PC-9 (cell line): Measurements from ENCODE around the gene NANOS3. TPM values are rescaled to one million over a fixed set of nuclear protein-coding genes. Genes with fewer than 3 reads are reported as not detected.
A peak's percentile ranks its signal among the peaks of the same experiment; 100 is the strongest.

ENCODE experiments used
- BruUV-seq: library from RNA; stranded (reverse); fragments of 400-500 nt; replicated peaks from 2 replicates; lab custom pipeline; 2021; lab: Mats Ljungman, UMichigan
- CTCF ChIA-PET: fragments of 300-600 bp; sonication (Branson Sonifier 250); formaldehyde crosslinking; loops from one replicate; lab custom pipeline; 2022; ENCODE audit warnings: antibody characterized with exemption; lab: Charles Lee
- POLR2A ChIA-PET: fragments of 300-600 bp; sonication (Branson Sonifier 250); formaldehyde crosslinking; loops from one replicate; lab custom pipeline; 2022; ENCODE audit warnings: antibody characterized with exemption; ENCODE audit not compliant: unreplicated experiment; lab: Charles Lee
- DNase-seq, 2 experiments: peaks; one replicate each; pipeline versions ENCODE4 v3.0.0 to v3.0.0-alpha.2; 2015 to 2022; ENCODE audit warnings: mixed read lengths in 1 of 2
- H2AFZ ChIP-seq: fragments of 200-600 bp; sonication (generic); 2 replicates; pipeline ENCODE4 v1.8.1; 2017; ENCODE audit warnings: antibody characterized with exemption
- H3F3A ChIP-seq: fragments of 200-600 bp; sonication (generic); 2 replicates; pipeline ENCODE4 v1.8.1; 2017; ENCODE audit warnings: antibody characterized with exemption, mild to moderate bottlenecking, low read depth; ENCODE audit not compliant: insufficient read depth
- H3K27ac ChIP-seq: fragments of 200-600 bp; sonication (generic); 2 replicates; pipeline ENCODE4 v1.6.1; 2016; ENCODE audit warnings: mixed run types
- H3K27me3 ChIP-seq: fragments of 200-600 bp; sonication (generic); 2 replicates; pipeline ENCODE4 v1.6.1; 2016; ENCODE audit warnings: low read depth, mixed run types; ENCODE audit not compliant: insufficient read depth
- H3K36me3 ChIP-seq: fragments of 200-600 bp; sonication (generic); 2 replicates; pipeline ENCODE4 v1.6.1; 2016; ENCODE audit warnings: low read depth, mixed run types
- H3K4me1 ChIP-seq: fragments of 200-600 bp; sonication (generic); replicated peaks from 2 replicates; pipeline ENCODE4 v1.6.1; 2016; ENCODE audit warnings: mixed run types; ENCODE audit not compliant: insufficient read depth
- H3K4me2 ChIP-seq: fragments of 200-600 bp; sonication (generic); 2 replicates; pipeline ENCODE4 v1.6.1; 2017; ENCODE audit warnings: mixed run types
- H3K4me3 ChIP-seq: fragments of 200-600 bp; sonication (generic); 2 replicates; pipeline ENCODE4 v1.6.1; 2016; ENCODE audit warnings: mixed run types
- H3K79me2 ChIP-seq: fragments of 200-600 bp; sonication (generic); 2 replicates; pipeline ENCODE4 v1.6.1; 2017; ENCODE audit warnings: low read depth, mixed run types
- H3K9me2 ChIP-seq: fragments of 200-600 bp; sonication (generic); 2 replicates; pipeline ENCODE4 v1.8.1; 2017; ENCODE audit warnings: mild to moderate bottlenecking; ENCODE audit not compliant: insufficient read depth
- H3K9me3 ChIP-seq: fragments of 200-600 bp; sonication (generic); 2 replicates; pipeline ENCODE4 v1.8.1; 2016; ENCODE audit warnings: low read depth; ENCODE audit not compliant: insufficient read depth
- H4K20me1 ChIP-seq: fragments of 200-600 bp; sonication (generic); 2 replicates; pipeline ENCODE4 v1.8.1; 2017; ENCODE audit not compliant: insufficient read depth
- EZH2 ChIP-seq: fragments of 200-600 bp; sonication (generic); IDR thresholded peaks from 2 replicates; pipeline ENCODE4 v1.8.0; 2017; ENCODE audit warnings: antibody characterized with exemption, low read depth
- intact Hi-C: fragments of 100-400 bp; cut with micrococcal nuclease; formaldehyde crosslinking; loops from one replicate; pipeline ENCODE4 v1.10.0; 2022; ENCODE audit not compliant: unreplicated experiment
- total RNA-seq: library from RNA; stranded (reverse); gene quantifications from 2 replicates; pipeline ENCODE4 v1.2.3, GENCODE V29; 2021
- TF ChIP-seq, protein P1 (sequence below): fragments of 200-600 bp; sonication (generic); conservative IDR thresholded peaks from 2 replicates; pipeline ENCODE4 v1.6.1; 2017; ENCODE audit warnings: mixed run types, antibody characterized with exemption, mild to moderate bottlenecking, moderate library complexity

Gene NANOS3
- total RNA-seq, 1 experiment from 2014 or later: 2.1 TPM

DNA sequence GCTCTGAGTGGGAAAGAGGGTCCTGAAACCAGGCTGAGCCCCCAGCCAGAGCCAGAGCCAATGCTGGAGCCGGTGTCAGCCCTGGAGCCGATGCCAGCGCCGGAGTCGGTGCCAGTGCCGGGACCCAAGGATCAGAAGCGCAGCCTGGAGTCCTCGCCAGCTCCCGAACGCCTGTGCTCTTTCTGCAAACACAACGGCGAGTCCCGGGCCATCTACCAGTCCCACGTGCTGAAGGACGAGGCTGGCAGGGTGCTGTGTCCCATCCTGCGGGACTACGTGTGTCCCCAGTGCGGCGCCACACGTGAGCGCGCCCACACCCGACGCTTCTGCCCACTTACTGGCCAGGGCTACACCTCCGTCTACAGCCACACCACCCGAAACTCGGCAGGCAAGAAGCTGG lies 369 bp downstream of the NANOS3 start:
- POLR2A ChIA-PET: no interaction called here
- H3K27ac ChIP-seq: no peak overlapping the region

DNA sequence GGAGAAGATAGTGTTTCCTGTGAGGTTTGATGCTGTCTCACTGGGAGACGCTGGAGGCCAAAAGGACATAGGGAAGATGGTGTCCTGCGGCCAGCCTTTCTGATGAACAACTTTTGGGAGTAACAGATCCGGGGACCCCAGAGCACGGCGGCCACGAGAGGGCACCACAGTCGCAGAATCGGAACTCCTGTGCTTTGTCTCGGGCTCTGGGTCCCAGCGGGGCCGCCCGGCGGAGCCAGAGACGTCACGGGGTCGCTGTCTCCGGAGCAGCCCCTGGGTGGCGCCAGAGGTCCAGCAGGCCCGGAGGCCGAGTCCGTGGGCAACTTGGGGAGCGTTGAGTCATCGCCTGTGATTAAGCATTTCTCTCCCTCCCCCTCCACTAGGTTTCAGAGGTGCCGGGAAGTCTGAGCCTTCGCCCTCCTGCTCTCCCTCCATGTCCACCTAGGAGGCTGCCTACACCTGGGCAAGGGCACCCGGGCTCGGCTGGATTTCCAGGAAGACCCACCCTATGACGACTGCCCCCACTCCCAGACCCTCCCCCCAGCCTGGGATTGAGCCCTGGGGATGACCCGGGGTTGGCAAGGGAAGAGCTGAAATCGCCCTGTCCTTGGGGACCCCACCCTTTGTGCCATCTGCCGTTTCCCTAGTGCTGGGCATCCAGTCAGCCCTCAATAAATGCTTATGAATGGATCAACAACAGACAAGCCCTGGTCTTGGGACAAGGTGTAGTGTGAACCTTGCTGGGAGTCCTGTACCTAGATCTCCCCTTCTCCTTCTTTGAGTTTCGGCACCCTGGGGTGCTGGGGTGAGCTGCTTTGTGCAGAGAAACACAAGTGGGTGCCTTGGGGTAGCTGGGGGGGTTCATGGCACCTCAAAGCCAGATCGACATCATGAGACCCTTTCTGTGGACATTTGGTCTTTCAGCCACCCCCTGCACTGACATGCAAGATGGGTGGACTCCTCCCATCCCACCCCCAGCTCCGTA lies 3.4 kb downstream of the NANOS3 start:
- H3K36me3 ChIP-seq: no peaks in the 10 kb centered on the region
- CTCF ChIA-PET: interaction anchor here (0.6 to 1.4 kb wide), 5 partner anchors 58 to 468 kb away, joined by 3 to 6 read pairs (median 5); partner anchors contain the start of gene PODNL1
- peaks cover 13% of the 10 kb centered on the region for H3F3A ChIP-seq
- peak overlapping the region; percentile 63 for H3K27ac ChIP-seq
- H3K4me2 ChIP-seq: peak overlapping the region; percentile 73
- no peaks in the 10 kb centered on the region for H3K79me2 ChIP-seq
- intact Hi-C loops: loop anchor here (1.0 to 5.0 kb wide), 8 partner anchors 72 to 526 kb away; partner anchors contain the start of genes ADGRL1, DCAF15, MISP3 and PRKACA
- H2AFZ ChIP-seq: peak overlapping the region; percentile 61
- H3K27me3 ChIP-seq: no peaks in the 10 kb centered on the region
- BruUV-seq: TSS peak; percentile 98
- peak overlapping the region; percentile 19; the same call in 1 of the 2 replicates for H3K4me3 ChIP-seq
- TF ChIP-seq EZH2: no peak
- TF ChIP-seq, protein P1, sequence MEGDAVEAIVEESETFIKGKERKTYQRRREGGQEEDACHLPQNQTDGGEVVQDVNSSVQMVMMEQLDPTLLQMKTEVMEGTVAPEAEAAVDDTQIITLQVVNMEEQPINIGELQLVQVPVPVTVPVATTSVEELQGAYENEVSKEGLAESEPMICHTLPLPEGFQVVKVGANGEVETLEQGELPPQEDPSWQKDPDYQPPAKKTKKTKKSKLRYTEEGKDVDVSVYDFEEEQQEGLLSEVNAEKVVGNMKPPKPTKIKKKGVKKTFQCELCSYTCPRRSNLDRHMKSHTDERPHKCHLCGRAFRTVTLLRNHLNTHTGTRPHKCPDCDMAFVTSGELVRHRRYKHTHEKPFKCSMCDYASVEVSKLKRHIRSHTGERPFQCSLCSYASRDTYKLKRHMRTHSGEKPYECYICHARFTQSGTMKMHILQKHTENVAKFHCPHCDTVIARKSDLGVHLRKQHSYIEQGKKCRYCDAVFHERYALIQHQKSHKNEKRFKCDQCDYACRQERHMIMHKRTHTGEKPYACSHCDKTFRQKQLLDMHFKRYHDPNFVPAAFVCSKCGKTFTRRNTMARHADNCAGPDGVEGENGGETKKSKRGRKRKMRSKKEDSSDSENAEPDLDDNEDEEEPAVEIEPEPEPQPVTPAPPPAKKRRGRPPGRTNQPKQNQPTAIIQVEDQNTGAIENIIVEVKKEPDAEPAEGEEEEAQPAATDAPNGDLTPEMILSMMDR: peak; percentile 100
- no peaks in the 10 kb centered on the region for H3K9me3 ChIP-seq
- H4K20me1 ChIP-seq: no peaks in the 10 kb centered on the region
- no peaks in the 10 kb centered on the region for H3K9me2 ChIP-seq
- POLR2A ChIA-PET: interaction anchor here (0.8 kb wide), 1 partner anchor 516 kb away, joined by 3 read pairs; no protein-coding TSS in a partner anchor
- DNase-seq: peak; percentile 91 to 98
- peaks cover 16% of the 10 kb centered on the region for H3K4me1 ChIP-seq

More for the DNA sequence above, 369 bp downstream of the NANOS3 start:
- Histone ChIP-seq H3K27me3 (no peaks in the 10 kb centered on the region), H3F3A (peaks cover 26% of the 10 kb centered on the region), H3K36me3 (no peaks in the 10 kb centered on the region), H3K9me2 (no peaks in the 10 kb centered on the region), H3K4me2 (no peak overlapping the region), H3K4me1 (peaks cover 23% of the 10 kb centered on the region), H2AFZ (no peak overlapping the region), H3K4me3 (no peak overlapping the region), H3K79me2 (no peaks in the 10 kb centered on the region), H4K20me1 (no peaks in the 10 kb centered on the region), H3K9me3 (no peaks in the 10 kb centered on the region)
- no TSS peak for BruUV-seq
- CTCF ChIA-PET: no interaction called here
- DNase-seq: no peak
- intact Hi-C loops: no loop called here
- TF ChIP-seq, protein P1: no peak
- TF ChIP-seq EZH2: no peak

DNA sequence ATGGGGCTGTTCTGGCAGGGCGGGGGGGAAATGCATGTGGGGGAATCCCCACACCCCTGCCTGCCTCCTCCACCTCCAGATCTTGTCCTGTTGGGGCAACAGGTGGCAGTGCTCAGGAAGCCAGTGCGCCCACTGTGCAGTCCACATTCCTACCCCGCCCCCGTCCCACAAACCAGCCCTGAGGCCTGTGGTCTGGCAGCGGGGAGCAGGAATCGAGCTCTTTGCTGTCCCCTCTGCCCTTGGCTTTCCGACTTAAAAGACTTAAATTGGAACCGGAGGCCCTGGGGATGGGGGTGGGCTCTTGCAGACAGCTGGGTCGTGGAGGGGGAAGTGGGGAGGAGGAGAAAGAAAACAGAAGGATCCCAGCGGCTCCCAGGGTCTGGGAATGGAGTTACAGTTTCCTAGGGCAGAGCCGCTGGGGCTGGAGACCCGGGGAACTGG lies 4.3 kb downstream of the NANOS3 start:
- no peaks in the 10 kb centered on the region for H3K27me3 ChIP-seq
- no peaks in the 10 kb centered on the region for H3K9me3 ChIP-seq
- peaks cover 16% of the 10 kb centered on the region for H3K4me1 ChIP-seq
- no peak overlapping the region for H3K27ac ChIP-seq
- no peaks in the 10 kb centered on the region for H3K36me3 ChIP-seq
- ChIA-PET CTCF (interaction anchor here (0.7 to 1.1 kb wide), 2 partner anchors 57 to 467 kb away, joined by 5 read pairs; partner anchors contain the start of gene PODNL1), POLR2A (interaction anchor here (0.6 to 0.8 kb wide), 2 partner anchors 142 to 515 kb away, joined by 3 read pairs; no protein-coding TSS in a partner anchor)
- TF ChIP-seq, protein P1: no peak
- no peak for TF ChIP-seq EZH2
- no peak overlapping the region for H2AFZ ChIP-seq
- H3K4me3 ChIP-seq: no peak overlapping the region
- DNase-seq: peak; percentile 41 to 46
- intact Hi-C loops: loop anchor here (2.0 to 5.0 kb wide), 3 partner anchors 72 to 526 kb away; partner anchors contain the start of genes ADGRL1 and DCAF15
- H3K79me2 ChIP-seq: no peaks in the 10 kb centered on the region
- H3K9me2 ChIP-seq: no peaks in the 10 kb centered on the region
- BruUV-seq: no TSS peak
- peaks cover 7% of the 10 kb centered on the region for H3F3A ChIP-seq
- H3K4me2 ChIP-seq: 0 out of 2 replicates have a peak overlapping the region, but pooled peaks have one; percentile 73
- no peaks in the 10 kb centered on the region for H4K20me1 ChIP-seq
